B cell (primary cell): ENCODE measurements around the gene P2RX7.

ENCODE experiments used
- EZH2 ChIP-seq: IDR thresholded peaks from 2 replicates; pipeline ENCODE4 v1.6.1; 2012; ENCODE audit warnings: borderline replicate concordance, low read depth, mild to moderate bottlenecking, moderate library complexity, low read length; ENCODE audit not compliant: insufficient read depth, poor library complexity, severe bottlenecking
- TF ChIP-seq, protein P1 (sequence below): fragments of 200-600 bp; IDR thresholded peaks from one replicate; pipeline ENCODE4 v1.8.0; 2022; ENCODE audit warnings: antibody characterized with exemption, mild to moderate bottlenecking

DNA sequence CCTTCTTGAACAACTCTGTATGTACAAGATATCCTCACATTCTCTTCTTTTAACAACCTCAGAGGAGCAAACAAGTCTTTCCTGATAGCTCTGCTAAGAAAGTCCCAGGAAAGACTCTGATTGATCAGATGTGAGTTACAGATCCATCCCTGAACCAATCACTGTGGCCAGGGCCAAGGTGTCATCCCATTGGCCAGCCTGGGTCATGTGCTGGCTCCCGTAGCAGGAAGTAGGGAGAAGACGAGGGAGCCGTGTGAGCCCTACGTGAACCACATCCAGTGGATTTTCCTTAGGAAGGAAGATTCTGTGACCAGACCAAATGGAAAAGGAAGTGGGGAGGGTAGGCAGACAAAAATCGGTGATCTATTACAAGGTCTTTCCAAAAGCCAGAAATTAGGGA, 5.6 kb downstream of the P2RX7 start:
- TF ChIP-seq, protein P1, sequence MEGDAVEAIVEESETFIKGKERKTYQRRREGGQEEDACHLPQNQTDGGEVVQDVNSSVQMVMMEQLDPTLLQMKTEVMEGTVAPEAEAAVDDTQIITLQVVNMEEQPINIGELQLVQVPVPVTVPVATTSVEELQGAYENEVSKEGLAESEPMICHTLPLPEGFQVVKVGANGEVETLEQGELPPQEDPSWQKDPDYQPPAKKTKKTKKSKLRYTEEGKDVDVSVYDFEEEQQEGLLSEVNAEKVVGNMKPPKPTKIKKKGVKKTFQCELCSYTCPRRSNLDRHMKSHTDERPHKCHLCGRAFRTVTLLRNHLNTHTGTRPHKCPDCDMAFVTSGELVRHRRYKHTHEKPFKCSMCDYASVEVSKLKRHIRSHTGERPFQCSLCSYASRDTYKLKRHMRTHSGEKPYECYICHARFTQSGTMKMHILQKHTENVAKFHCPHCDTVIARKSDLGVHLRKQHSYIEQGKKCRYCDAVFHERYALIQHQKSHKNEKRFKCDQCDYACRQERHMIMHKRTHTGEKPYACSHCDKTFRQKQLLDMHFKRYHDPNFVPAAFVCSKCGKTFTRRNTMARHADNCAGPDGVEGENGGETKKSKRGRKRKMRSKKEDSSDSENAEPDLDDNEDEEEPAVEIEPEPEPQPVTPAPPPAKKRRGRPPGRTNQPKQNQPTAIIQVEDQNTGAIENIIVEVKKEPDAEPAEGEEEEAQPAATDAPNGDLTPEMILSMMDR = no peak
- no peak for TF ChIP-seq EZH2
